HG02884 (cell line): ENCODE results near the gene ICE2.
A peak's percentile ranks its signal among the peaks of the same experiment; 100 is the strongest.

Experiments
- ATAC-seq: cut with Tn5 transposase; IDR thresholded peaks from one replicate; pipeline ENCODE4 v1.9.1; 2021; ENCODE audit warnings: mild to moderate bottlenecking, moderate library complexity; ENCODE audit not compliant: unreplicated experiment

The ICE2 gene

GRCh38 chr15:60391722-60392315 is 87.1 kb downstream of the ICE2 start:
- no peak for ATAC-seq

DNA sequence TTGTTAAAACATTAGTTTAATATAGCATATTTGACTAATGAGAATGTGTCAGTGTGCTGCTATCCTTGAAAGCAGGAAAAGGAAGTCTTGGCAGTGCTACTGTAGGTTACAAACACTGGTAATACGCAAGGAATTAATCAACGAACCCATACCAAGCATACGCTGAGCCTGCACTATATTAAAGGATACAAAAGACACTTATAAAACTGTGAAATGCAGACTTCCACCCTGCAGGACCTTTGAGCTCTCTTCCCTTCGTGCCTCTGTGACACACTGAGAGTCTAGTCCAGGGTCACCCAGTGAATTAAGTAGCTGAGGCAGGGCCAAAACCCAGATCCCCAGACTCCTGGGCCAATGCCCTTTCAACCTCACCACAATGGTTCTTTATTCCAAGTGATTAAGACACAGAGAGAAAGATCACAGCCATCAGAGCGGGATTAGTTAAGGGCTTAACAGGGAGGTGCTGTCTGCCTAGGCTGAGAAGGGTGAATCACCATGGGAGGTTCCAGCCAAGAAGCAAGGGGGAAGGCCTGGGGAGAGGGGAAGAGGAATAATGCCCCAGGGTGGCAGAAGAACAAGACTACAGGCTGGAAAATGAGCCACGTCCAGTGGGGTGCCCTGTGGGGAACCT is 88.0 kb downstream of the ICE2 start:
- ATAC-seq = no peak

DNA sequence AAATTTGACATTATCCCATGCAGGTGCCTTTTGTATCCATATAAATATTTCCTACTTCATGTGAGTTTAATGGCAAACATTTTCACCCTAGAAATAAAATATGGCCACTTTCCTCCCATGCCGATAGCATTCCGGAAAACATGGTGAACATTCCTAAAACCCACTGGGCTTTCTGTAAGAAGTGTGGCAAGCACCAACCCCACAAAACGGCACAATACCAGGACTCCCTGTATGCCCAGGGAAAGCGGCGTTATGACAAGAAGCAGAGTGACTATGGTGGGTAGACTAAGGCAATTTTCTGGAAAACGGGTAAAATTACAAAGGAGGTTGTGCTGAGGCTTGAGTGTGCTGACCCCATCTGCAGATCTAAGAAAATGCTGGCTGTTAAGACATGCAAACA is 88.7 kb downstream of the ICE2 start:
- no peak for ATAC-seq

- peak; percentile 76 for ATAC-seq
Observed at GRCh38 chr15:60389261-60390077, 89.5 kb downstream of the ICE2 start.

DNA sequence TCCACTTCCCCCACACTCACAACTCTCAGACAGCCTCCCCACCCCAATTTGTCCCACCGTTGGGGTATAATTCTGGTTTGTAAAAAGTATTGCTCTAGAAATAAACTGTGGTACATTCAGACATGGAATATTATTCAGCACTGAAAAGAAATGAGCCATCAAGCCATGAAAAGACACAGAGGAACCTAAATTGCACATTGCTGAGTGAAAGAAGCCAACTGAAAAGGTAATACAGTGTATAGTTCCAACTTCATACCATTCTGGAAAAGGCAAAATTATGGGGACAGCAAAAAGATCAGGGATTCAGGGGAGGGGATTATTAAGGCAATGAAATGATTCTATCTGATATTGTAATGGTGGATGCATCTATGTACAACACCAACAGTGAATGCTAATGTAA is 91.6 kb downstream of the ICE2 start:
- ATAC-seq = no peak

DNA sequence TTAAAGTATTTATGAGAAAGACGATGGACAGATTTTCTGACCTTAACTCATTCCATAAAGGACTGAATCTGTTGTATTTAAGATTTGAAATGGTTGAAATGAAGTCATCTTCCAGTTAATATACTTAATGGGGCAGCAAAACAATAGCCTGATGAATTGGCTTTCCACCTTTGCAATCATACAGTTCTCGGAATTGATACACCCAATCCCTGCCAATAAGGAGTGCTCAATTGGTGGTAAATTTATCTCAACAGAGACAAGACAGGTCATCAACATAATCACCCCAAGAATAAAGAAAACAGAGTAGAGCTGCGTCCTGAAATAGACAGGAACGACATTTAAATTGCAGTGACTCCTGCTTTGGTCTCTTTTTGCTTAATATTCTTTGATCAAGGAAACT is 92.3 kb downstream of the ICE2 start:
- ATAC-seq = no peak

GRCh38 chr15:60385620-60386552 is 93.1 kb downstream of the ICE2 start:
- no peak for ATAC-seq

GRCh38 chr15:60384526-60385126 is 94.3 kb downstream of the ICE2 start:
- ATAC-seq = no peak

DNA sequence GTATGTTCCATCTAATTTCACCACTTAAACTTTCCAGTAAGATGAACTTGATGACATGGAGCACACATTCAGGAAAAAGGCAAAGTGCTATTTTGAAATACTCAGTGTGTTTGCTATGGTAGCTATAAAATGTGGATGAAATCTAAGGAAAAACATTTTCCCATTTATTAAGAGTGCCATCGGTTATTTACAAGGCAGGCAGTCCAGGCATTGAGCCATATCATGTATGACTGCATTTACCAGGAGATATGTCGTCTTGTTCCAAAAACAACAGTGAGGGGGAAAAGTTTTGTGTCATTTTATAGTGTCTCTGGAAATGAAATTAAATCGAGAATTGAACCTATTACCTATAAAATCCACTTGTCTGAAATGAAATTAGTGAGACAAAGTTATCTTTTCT is 94.9 kb downstream of the ICE2 start:
- no peak for ATAC-seq

GRCh38 chr15:60382773-60383674 is 95.9 kb downstream of the ICE2 start:
- ATAC-seq = no peak

- no peak for ATAC-seq
Observed at GRCh38 chr15:60381148-60381788, 97.7 kb downstream of the ICE2 start.

GRCh38 chr15:60379525-60380274 is 99.2 kb downstream of the ICE2 start:
- ATAC-seq = no peak

- ATAC-seq = no peak
Observed at GRCh38 chr15:60379185-60379524, 99.8 kb downstream of the ICE2 start.

GRCh38 chr15:60376677-60377095 is 102.3 kb downstream of the ICE2 start:
- ATAC-seq = no peak

DNA sequence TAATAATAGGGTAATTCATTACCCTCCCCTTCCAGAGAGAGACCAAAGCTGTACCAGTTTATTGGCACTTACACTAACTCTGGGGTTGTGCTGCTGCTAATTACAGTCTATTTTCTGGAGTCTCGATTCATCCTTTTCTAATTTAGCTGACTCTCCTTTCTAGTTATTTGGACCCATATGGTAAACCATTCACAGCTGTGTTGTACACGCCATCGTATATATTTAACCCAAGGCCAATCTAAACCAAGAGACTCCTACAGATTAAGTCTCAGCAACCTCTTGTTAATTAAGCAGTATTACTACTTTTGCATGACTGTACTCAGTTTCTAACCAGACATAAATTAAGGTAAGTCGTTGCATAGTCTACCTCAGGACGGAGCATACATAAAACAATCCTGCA is 103.6 kb downstream of the ICE2 start:
- ATAC-seq = no peak

GRCh38 chr15:60374628-60375081 is 104.3 kb downstream of the ICE2 start:
- no peak for ATAC-seq

DNA sequence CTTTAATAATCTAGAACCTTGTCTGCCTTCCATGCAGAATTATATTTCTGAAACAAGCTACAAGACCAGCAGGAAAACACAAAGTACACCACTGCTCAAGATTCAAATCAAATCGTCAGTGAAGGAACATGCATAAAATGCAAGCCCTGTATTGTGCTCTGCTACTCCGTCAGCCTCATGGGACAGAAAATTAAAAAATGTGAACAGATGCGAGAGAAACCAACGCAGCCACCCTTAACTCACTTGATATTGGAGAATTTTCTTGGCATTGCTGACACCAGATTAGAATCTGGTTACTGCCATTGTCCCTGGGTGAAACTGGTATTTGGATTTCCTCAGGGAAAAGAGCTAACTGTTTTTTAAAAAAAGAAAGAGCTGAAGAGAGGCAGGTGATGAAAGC is 104.7 kb downstream of the ICE2 start:
- ATAC-seq = no peak

GRCh38 chr15:60373745-60374144 is 105.2 kb downstream of the ICE2 start:
- ATAC-seq = no peak
